SK-N-MC (cell line): ENCODE measurements around the gene ACTC1.

Experiments used
- EZH2 ChIP-seq: fragments of 200-600 bp; sonication (generic); IDR thresholded peaks from one replicate; pipeline ENCODE4 v1.6.1; 2017; ENCODE audit warnings: antibody characterized with exemption
- POLR2AphosphoS5 ChIP-seq: IDR thresholded peaks from 2 replicates; pipeline ENCODE4 v1.6.1; 2012; ENCODE audit warnings: mild to moderate bottlenecking, low read depth, low read length, borderline replicate concordance

DNA sequence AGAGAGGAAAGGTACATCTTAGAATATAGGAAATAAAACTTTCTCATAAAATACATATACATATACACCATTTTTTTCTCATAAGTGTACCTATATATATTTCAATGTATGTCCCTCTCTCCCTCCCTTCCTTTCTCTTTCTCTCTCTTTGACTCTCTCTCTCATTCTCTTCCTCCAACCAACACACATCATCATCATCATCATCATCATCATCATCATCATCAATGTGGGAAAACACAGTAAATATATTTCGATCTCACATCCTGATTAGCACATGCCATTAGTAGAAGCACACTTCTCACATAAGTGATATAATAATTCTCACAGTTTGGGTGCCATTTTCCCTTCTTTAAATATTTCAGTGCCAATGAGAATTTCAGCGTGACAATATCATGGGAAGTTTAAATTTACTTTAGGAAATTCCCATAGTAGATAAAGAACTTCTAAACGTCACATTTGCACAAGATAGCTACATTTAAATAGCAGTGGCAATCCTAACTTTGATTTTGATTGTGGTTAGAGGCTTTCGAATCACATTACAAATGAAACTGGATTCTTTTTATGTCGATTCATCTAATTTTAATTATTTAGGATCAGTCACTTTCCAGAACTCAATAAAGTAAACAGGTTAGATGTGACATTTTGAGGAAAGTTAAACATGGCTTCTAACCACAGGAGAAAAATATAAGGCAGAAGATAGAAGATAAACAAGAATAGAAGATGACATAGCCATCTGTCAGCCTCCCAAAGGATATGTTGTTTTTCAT, 33.0 kb upstream of the ACTC1 start:
- no peak for TF ChIP-seq POLR2AphosphoS5
- TF ChIP-seq EZH2, result no peak
